Colonic mucosa (tissue), 4 donors: Measurements from ENCODE around the gene RELT. TPM values are rescaled to one million over a fixed set of nuclear protein-coding genes. Genes with fewer than 3 reads are reported as not detected.

Experiments used
- DNase-seq: peaks from one replicate; pipeline ENCODE4 v3.0.0-alpha.2; 2020
- H3K27ac ChIP-seq: fragments of 200-600 bp; one replicate; pipeline ENCODE4 v1.8.0; 2021
- H3K27me3 ChIP-seq: fragments of 200-600 bp; one replicate; pipeline ENCODE4 v1.8.0; 2021
- H3K36me3 ChIP-seq: fragments of 200-600 bp; one replicate; pipeline ENCODE4 v1.8.0; 2021
- H3K4me1 ChIP-seq: fragments of 200-600 bp; one replicate; pipeline ENCODE4 v1.8.0; 2021; ENCODE audit warnings: mild to moderate bottlenecking
- H3K4me3 ChIP-seq: fragments of 200-600 bp; one replicate; pipeline ENCODE4 v1.8.0; 2021
- H3K9ac ChIP-seq, 2 donors: one replicate each; pipeline ENCODE4 v1.7.0; 2013; ENCODE audit warnings: control low read depth in 2 of 2, low read depth in 2 of 2, low read length in 2 of 2
- H3K9me3 ChIP-seq: fragments of 200-600 bp; one replicate; pipeline ENCODE4 v1.8.0; 2021
- intact Hi-C: fragments of 100-400 bp; cut with DNase I; formaldehyde crosslinking; loops from one replicate; pipeline ENCODE4 v1.14.1; 2022
- total RNA-seq, 2 donors: library from RNA; stranded (reverse); fragmentation: NEBNext Ultra II Directional in 1 of 2; extraction: Animal tissue kit (Norgen Biotek cat#: 25700) in 1 of 2; gene quantifications; one replicate each; pipeline ENCODE4 v1.2.1, GENCODE V29; 2021
- TF ChIP-seq, protein P1 (sequence below): fragments of 200-600 bp; IDR thresholded peaks from one replicate; pipeline ENCODE4 v1.8.0; 2022; ENCODE audit warnings: antibody characterized with exemption, mild to moderate bottlenecking
- donor health status: healthy.
- donor health status: DM: no; HTN: no; CAD: no.
- donor health status: DM: no; HTN: no; CAD: no.

Gene RELT
- total RNA-seq, 2 donors from 2014 or later: 4.0 to 7.1 TPM

DNA sequence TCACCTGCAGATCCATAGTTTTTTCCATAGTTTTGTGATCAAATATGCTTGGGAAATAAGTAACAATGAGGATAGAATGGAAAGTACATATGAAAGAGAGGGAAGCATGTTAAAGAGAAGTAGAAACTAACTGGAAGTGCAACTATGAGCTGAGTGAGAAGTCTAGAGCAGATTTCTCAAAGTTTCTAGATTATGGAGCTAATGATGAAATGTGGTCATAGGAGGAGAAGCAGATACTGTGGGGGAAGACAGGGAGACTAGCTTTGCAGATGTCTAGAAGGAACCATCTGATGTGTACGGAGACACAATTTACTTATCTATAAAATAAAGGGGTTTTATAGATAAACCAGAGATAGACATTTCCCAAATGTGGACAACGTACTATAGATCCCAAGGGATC is 37.1 kb downstream of the RELT start:
- Histone ChIP-seq H3K9me3 (no peaks in the 10 kb centered on the region), H3K27ac (no peak overlapping the region), H3K27me3 (no peaks in the 10 kb centered on the region), H3K9ac (no peak overlapping the region), H3K36me3 (no peaks in the 10 kb centered on the region), H3K4me3 (no peak overlapping the region), H3K4me1 (no peaks in the 10 kb centered on the region)
- DNase-seq: no peak
- intact Hi-C loops: no loop called here
- TF ChIP-seq, protein P1, sequence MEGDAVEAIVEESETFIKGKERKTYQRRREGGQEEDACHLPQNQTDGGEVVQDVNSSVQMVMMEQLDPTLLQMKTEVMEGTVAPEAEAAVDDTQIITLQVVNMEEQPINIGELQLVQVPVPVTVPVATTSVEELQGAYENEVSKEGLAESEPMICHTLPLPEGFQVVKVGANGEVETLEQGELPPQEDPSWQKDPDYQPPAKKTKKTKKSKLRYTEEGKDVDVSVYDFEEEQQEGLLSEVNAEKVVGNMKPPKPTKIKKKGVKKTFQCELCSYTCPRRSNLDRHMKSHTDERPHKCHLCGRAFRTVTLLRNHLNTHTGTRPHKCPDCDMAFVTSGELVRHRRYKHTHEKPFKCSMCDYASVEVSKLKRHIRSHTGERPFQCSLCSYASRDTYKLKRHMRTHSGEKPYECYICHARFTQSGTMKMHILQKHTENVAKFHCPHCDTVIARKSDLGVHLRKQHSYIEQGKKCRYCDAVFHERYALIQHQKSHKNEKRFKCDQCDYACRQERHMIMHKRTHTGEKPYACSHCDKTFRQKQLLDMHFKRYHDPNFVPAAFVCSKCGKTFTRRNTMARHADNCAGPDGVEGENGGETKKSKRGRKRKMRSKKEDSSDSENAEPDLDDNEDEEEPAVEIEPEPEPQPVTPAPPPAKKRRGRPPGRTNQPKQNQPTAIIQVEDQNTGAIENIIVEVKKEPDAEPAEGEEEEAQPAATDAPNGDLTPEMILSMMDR: no peak

DNA sequence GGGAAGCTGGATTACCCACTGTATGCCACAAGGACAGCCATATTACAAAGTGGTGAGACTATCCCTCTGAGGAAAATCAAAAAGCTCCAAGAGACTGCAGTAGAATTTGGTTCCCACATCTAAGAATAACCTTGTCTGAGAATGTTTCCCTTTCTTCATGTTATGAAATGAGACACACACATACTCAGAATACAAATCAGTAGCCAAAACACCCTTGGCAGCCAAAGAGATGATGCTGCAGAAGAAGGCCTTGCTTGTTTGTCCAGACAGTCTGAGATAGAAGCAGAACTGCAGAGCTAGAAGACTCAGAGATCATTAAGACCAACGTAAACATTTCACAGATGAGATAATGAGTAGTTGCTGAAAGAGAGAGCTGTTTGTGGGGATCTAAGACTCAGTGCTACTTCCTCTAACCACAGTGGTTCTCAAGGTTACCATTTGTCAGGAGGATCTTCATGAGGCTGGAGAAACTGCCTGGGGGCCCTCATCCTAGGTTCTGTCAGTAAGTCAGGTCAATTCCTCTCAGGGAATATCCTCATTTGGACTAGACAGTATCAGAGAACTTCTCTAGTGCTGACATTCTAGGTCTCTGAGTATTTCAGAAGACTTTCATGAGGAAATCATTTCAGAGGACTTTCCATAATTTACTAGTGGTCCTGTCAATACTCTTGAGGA is 38.9 kb downstream of the RELT start:
- Histone ChIP-seq H3K9ac (no peak overlapping the region), H3K36me3 (no peaks in the 10 kb centered on the region), H3K27me3 (no peaks in the 10 kb centered on the region), H3K27ac (no peak overlapping the region), H3K4me3 (no peak overlapping the region), H3K4me1 (no peaks in the 10 kb centered on the region), H3K9me3 (no peaks in the 10 kb centered on the region)
- no peak for DNase-seq
- intact Hi-C loops: no loop called here
- TF ChIP-seq, protein P1: no peak

DNA sequence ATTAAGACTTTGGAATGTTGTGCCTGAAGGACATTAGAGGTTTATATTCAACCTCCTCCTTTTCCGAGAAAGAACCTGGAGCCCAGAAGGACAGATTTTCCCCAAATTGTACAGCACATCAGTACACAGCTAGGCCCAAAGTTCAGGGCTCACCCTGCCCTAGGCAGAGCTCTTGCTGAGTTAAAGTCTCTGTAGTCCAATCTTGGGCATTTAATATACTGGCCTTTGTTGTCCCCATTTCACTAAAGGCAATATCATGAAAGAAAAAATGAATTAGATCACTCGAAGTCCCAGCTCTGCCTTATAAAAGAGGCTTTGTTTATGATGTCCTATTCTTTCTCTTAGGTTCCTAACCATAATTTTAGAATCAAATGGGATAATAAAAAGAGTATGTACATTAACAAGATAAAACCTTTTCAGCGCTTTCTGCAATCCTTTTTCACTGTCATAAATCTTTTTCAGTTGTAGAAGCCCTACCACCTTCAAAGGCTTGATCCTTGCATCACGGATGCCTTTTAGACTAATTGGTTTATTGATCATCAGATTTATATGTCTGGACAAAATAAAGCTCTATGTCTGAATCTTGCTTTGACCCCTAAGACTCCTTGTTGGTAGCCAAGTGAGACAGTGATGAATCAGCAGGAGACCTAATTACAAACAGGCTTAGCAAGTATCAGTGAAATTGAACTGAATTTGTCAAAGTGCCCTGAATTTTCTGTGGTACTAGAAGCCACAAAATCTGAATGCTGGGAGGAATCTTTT is 39.8 kb downstream of the RELT start:
- no peak for DNase-seq
- Histone ChIP-seq H3K36me3 (no peaks in the 10 kb centered on the region), H3K27me3 (no peaks in the 10 kb centered on the region), H3K4me3 (no peak overlapping the region), H3K9me3 (no peaks in the 10 kb centered on the region), H3K9ac (no peak overlapping the region), H3K27ac (no peak overlapping the region), H3K4me1 (no peaks in the 10 kb centered on the region)
- intact Hi-C loops: no loop called here
- TF ChIP-seq, protein P1: no peak

DNA sequence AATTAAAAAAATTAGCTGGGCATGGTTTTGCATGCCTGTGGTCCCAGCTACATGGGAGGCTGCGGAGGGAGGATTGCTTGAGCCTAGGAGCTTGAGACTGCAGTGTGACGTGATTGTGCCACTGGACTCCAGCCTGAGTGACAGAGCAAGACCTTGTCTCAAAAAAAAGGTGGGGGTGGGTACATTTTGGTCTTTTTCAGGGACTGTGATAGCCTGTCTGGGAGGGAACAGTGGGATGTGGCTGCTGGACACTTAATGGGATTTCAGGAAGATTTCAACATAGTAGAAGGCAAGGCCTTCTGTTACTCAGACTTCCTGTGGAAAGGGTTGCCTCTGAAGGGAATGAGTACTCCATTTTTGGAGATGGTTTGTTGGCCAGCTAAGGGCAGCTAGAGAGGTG is 40.6 kb downstream of the RELT start:
- Histone ChIP-seq H3K36me3 (no peaks in the 10 kb centered on the region), H3K4me3 (no peak overlapping the region), H3K27me3 (no peaks in the 10 kb centered on the region), H3K27ac (no peak overlapping the region), H3K9me3 (no peaks in the 10 kb centered on the region), H3K9ac (no peak overlapping the region), H3K4me1 (no peaks in the 10 kb centered on the region)
- TF ChIP-seq, protein P1: no peak
- DNase-seq: no peak
- intact Hi-C loops: no loop called here

DNA sequence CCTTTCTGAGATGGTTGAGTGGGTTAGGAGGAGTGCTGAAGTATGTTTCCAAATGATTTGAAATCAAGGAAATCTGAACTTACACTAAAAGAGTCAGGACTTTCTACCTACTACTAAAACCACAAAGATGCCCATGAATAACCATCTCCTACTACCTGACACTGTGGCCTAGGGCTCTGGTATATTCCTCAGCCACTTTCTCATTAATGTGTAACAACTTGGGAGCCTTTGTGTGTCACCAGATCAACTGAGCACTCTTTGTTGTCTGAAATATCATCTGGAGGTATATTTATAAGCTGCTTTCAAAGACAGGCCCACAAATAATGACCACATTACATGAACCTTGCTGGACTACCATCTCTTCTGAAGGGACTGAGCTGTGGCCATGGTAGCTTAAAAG is 43.9 kb downstream of the RELT start:
- no peak overlapping the region for H3K27ac ChIP-seq
- no peaks in the 10 kb centered on the region for H3K4me1 ChIP-seq
- H3K9me3 ChIP-seq: no peaks in the 10 kb centered on the region
- DNase-seq: no peak
- H3K9ac ChIP-seq: no peak overlapping the region
- no peaks in the 10 kb centered on the region for H3K36me3 ChIP-seq
- TF ChIP-seq, protein P1: no peak
- intact Hi-C loops: no loop called here
- no peaks in the 10 kb centered on the region for H3K27me3 ChIP-seq
- no peak overlapping the region for H3K4me3 ChIP-seq
